Uterus (tissue), 2 donors: ENCODE data around the gene LAPTM5.

Source experiments
- POLR2A ChIP-seq, 2 donors: fragments of 450-650 bp; IDR thresholded peaks; one replicate each; pipeline ENCODE4 v1.6.1; 2016; ENCODE audit warnings: antibody characterized with exemption in 2 of 2, mild to moderate bottlenecking in 1 of 2, moderate library complexity in 1 of 2
- TF ChIP-seq, protein P1 (sequence below), 4 experiments: fragments of 200-600 bp in 2 of 4; fragments of 450-650 bp in 2 of 4; sonication (generic) in 2 of 4; IDR thresholded peaks; one replicate each; pipeline ENCODE4 v1.5.1; 2016 to 2019; ENCODE audit warnings: antibody characterized with exemption in 4 of 4, mild to moderate bottlenecking in 2 of 4, moderate library complexity in 1 of 4

DNA sequence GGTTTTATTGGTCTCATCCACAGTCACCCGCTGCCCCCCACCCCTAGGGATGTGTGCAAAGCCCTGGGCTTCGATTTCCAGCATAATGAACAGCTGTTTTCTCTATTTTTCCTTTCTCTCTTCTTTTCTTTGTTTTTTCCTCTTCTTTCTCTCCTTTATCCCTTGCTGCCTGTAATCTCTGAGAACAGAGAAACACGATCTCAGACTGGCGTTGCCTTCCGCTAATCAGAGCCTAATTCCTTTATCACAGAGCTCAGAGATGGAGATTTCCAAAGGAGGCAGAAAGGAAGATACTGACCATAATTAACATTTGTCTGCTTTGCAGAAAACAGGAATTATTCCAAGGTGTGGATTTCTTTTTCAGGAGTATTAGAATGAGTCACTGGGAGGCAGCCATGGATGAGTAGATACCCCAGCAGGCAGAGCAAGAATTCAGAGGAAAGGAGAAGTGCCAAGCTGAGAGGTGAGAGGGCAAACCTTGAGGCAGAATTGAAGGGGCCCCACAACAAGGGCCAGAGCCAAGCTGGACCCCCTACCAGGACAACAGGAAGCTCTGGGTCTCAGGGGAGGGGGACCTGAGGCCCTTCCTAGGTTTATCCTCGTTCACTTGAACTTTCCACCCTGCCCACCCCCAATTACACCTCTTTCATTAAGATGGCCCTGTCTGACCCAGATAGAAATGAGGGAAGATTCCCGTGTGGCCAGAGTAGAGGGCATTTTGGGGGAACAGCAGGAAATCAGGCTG is 67.5 kb downstream of the LAPTM5 start:
- TF ChIP-seq, protein P1, sequence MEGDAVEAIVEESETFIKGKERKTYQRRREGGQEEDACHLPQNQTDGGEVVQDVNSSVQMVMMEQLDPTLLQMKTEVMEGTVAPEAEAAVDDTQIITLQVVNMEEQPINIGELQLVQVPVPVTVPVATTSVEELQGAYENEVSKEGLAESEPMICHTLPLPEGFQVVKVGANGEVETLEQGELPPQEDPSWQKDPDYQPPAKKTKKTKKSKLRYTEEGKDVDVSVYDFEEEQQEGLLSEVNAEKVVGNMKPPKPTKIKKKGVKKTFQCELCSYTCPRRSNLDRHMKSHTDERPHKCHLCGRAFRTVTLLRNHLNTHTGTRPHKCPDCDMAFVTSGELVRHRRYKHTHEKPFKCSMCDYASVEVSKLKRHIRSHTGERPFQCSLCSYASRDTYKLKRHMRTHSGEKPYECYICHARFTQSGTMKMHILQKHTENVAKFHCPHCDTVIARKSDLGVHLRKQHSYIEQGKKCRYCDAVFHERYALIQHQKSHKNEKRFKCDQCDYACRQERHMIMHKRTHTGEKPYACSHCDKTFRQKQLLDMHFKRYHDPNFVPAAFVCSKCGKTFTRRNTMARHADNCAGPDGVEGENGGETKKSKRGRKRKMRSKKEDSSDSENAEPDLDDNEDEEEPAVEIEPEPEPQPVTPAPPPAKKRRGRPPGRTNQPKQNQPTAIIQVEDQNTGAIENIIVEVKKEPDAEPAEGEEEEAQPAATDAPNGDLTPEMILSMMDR (IDR thresholded peaks at IDR 0.05) = no peak
- no peak for TF ChIP-seq POLR2A (IDR thresholded peaks at IDR 0.05)
